Measurements from ENCODE around the gene EIF4A3.

- TF ChIP-seq EZH2 (IDR thresholded peaks at IDR 0.05; ENCODE audit: borderline replicate concordance, low read depth, low read length, severe bottlenecking) (no peak), CTCF (IDR thresholded peaks at IDR 0.05; ENCODE audit: borderline replicate concordance, extremely low read depth, low read length, poor library complexity, severe bottlenecking) (no peak)
Observed at GRCh38 chr17:80111702-80112470, 35.0 kb downstream of the EIF4A3 start.

Data from DND-41 (cell line).